HepG2 (cell line): ENCODE data around the gene HOXC9. TPM values are rescaled to one million over a fixed set of nuclear protein-coding genes. Genes with fewer than 3 reads are reported as not detected.

Experiments
- ATAC-seq: fragments of 200-7000 bp; cut with Tn5 transposase; 3 replicates; pipeline ENCODE4 v1.9.1; 2020; ENCODE audit warnings: mild to moderate bottlenecking, moderate library complexity
- BruUV-seq: library from RNA; stranded (reverse); fragments of 400-500 nt; replicated peaks from 2 replicates; lab custom pipeline; 2021; lab: Mats Ljungman, UMichigan
- CTCF ChIA-PET: fragments of 300-600 bp; formaldehyde crosslinking; extraction: SDS; loops from one replicate; lab custom pipeline; 2021; ENCODE audit warnings: low total read pairs, inconsistent platforms, low intra/inter-chr PET ratio; lab: Yijun Ruan, JAX
- POLR2A ChIA-PET: fragments of 350-600 bp; sonication (Branson Sonifier 250); formaldehyde crosslinking; loops from one replicate; lab custom pipeline; 2020; ENCODE audit warnings: antibody characterized with exemption, inconsistent platforms; lab: Yijun Ruan, JAX
- DNase-seq: peaks from one replicate; pipeline ENCODE4 v3.0.0-alpha.2; 2015; ENCODE audit warnings: low spot score
- FAIRE-seq: peaks from 3 replicates; lab custom pipeline; 2011; peaks lifted over from hg19 to GRCh38; lab: Jason Lieb, UNC
- H2AFZ ChIP-seq: one replicate; pipeline ENCODE4 v1.6.1; 2011; ENCODE audit warnings: low read length, inconsistent platforms
- H3K27ac ChIP-seq: fragments of 300-600 bp; 3 replicates; pipeline ENCODE4 v1.8.0; 2011; ENCODE audit warnings: mixed run types, mild to moderate bottlenecking, mixed read lengths, low read length, inconsistent platforms; ENCODE audit not compliant: insufficient read depth; ENCODE audit errors: extremely low read length
- H3K27me3 ChIP-seq, 2 experiments: fragments of 200-600 bp in 1 of 2; 2 replicates in 1 of 2; 3 replicates in 1 of 2; pipeline versions ENCODE4 v1.6.0 to v1.8.0; 2011; ENCODE audit warnings: low read length in 2 of 2, mild to moderate bottlenecking in 2 of 2, moderate library complexity in 2 of 2, inconsistent platforms in 1 of 2; ENCODE audit not compliant: insufficient read depth in 2 of 2, control insufficient read depth in 1 of 2
- H3K36me3 ChIP-seq, 2 experiments: fragments of 200-600 bp in 1 of 2; replicated peaks in 1 of 2; 2 replicates in 1 of 2; 3 replicates in 1 of 2; pipeline versions ENCODE4 v1.5.1 to v1.8.0; 2011; ENCODE audit warnings: low read length in 2 of 2, inconsistent platforms in 1 of 2; ENCODE audit not compliant: insufficient read depth in 2 of 2, control insufficient read depth in 1 of 2
- H3K4me1 ChIP-seq: 2 replicates; pipeline ENCODE4 v1.5.1; 2012; ENCODE audit warnings: low read length, inconsistent platforms; ENCODE audit not compliant: insufficient read depth
- H3K4me2 ChIP-seq: 2 replicates; pipeline ENCODE4 v1.6.0; 2011; ENCODE audit warnings: low read depth, low read length, inconsistent platforms
- H3K4me3 ChIP-seq, 3 experiments: fragments of 200-600 bp in 1 of 3; sonication (generic), shearing (Covaris generic) in 1 of 3; replicated peaks in 1 of 3; 2 replicates each; pipeline ENCODE4 v1.5.1; 2011 to 2016; ENCODE audit warnings: low read length in 3 of 3, inconsistent platforms in 2 of 3, low read depth in 2 of 3, mild to moderate bottlenecking in 2 of 3, control low read depth in 1 of 3, mixed read lengths in 1 of 3; ENCODE audit not compliant: insufficient read depth in 1 of 3
- H3K79me2 ChIP-seq: one replicate; pipeline ENCODE4 v1.6.1; 2011; ENCODE audit warnings: low read length, inconsistent platforms; ENCODE audit not compliant: insufficient read depth
- H3K9ac ChIP-seq: 2 replicates; pipeline ENCODE4 v1.6.0; 2011; ENCODE audit warnings: mild to moderate bottlenecking, low read depth, low read length, inconsistent platforms; ENCODE audit not compliant: insufficient read depth
- H3K9me3 ChIP-seq: 2 replicates; pipeline ENCODE4 v1.5.1; 2012; ENCODE audit warnings: mild to moderate bottlenecking, low read length
- H4K20me1 ChIP-seq: 2 replicates; pipeline ENCODE4 v1.6.0; 2011; ENCODE audit warnings: inconsistent platforms, mild to moderate bottlenecking, low read length, moderate library complexity; ENCODE audit not compliant: insufficient read depth
- AHR ChIP-seq: IDR thresholded peaks from 2 replicates; pipeline ENCODE4 v1.6.1; 2018; ENCODE audit warnings: missing genetic modification reagents, missing compliant biosample characterization
- FOXK2 ChIP-seq: fragments of 450-650 bp; IDR thresholded peaks from 2 replicates; pipeline ENCODE4 v1.6.1; 2016
- GFI1 ChIP-seq: sonication (generic); formaldehyde crosslinking; IDR thresholded peaks from 2 replicates; pipeline ENCODE4 v1.5.0; 2020; ENCODE audit warnings: missing genetic modification reagents, mild to moderate bottlenecking, borderline replicate concordance
- HOXD1 ChIP-seq: sonication (generic); formaldehyde crosslinking; IDR thresholded peaks from 2 replicates; pipeline ENCODE4 v1.5.0; 2020; ENCODE audit warnings: missing genetic modification reagents
- MAFF ChIP-seq: IDR thresholded peaks from 2 replicates; pipeline ENCODE4 v1.6.1; 2011; ENCODE audit warnings: low read depth, low read length, improper control_type of control experiment
- NONO ChIP-seq, 2 experiments: fragments of 450-650 bp in 1 of 2; sonication (generic) in 1 of 2; formaldehyde crosslinking in 1 of 2; IDR thresholded peaks in 1 of 2; conservative IDR thresholded peaks in 1 of 2; 2 replicates each; pipeline versions ENCODE4 v1.6.1 to v1.8.0; 2017 to 2022; ENCODE audit warnings: mild to moderate bottlenecking in 1 of 2, missing genetic modification reagents in 1 of 2, moderate library complexity in 1 of 2
- RFX3 ChIP-seq: IDR thresholded peaks from 2 replicates; pipeline ENCODE4 v1.6.1; 2016; ENCODE audit warnings: missing biosample characterization, missing genetic modification reagents
- SMAD9 ChIP-seq: sonication (generic); formaldehyde crosslinking; IDR thresholded peaks from 2 replicates; pipeline ENCODE4 v1.5.1; 2020; ENCODE audit warnings: mild to moderate bottlenecking, missing genetic modification reagents
- SMYD3 ChIP-seq: sonication (generic); formaldehyde crosslinking; IDR thresholded peaks from 2 replicates; pipeline ENCODE4 v1.8.1; 2023; ENCODE audit warnings: mild to moderate bottlenecking, missing genetic modification reagents
- TRIM24 ChIP-seq: sonication (generic); formaldehyde crosslinking; IDR thresholded peaks from 2 replicates; pipeline ENCODE4 v1.8.0; 2022; ENCODE audit warnings: mild to moderate bottlenecking, missing genetic modification reagents
- WIZ ChIP-seq: sonication (generic); formaldehyde crosslinking; IDR thresholded peaks from 2 replicates; pipeline ENCODE4 v1.5.1; 2020; ENCODE audit warnings: mild to moderate bottlenecking, missing genetic modification reagents
- ZMYM2 ChIP-seq: sonication (generic); formaldehyde crosslinking; IDR thresholded peaks from 2 replicates; pipeline ENCODE4 v1.8.0; 2022; ENCODE audit warnings: mild to moderate bottlenecking, missing genetic modification reagents
- ZNF205 ChIP-seq: IDR thresholded peaks from 2 replicates; pipeline ENCODE4 v1.6.1; 2018; ENCODE audit warnings: missing biosample characterization, missing genetic modification reagents
- ZNF788 ChIP-seq: sonication (generic); formaldehyde crosslinking; IDR thresholded peaks from 2 replicates; pipeline ENCODE4 v1.5.0; 2020; ENCODE audit warnings: mild to moderate bottlenecking, missing genetic modification reagents, borderline replicate concordance
- WGBS: methylation state at CpG from one replicate; pipeline ENCODE4 v1.1.6; 2017; ENCODE audit warnings: low lambda C conversion rate; 5-methylcytosine and 5-hydroxymethylcytosine counted together
- in situ Hi-C: cut with HindIII; loops from 2 replicates; pipeline ENCODE4 v1.10.0; 2017; ENCODE audit warnings: low pct_unique_long_range_greater_than_20kb; ENCODE audit not compliant: extremely low pct_ligation_motif_present
- intact Hi-C: fragments of 100-400 bp; cut with micrococcal nuclease; formaldehyde crosslinking; loops from one replicate; pipeline ENCODE4 v1.10.0; 2022; ENCODE audit not compliant: unreplicated experiment
- polyA plus RNA-seq, 8 experiments: library from polyadenylated mRNA; depleted of rRNA in 3 of 8; stranded (reverse) in 7 of 8; unstranded in 1 of 8; fragments of >200 nt; fragmentation: Illumina TruSeq in 4 of 8; extraction: Trizol in 4 of 8; gene quantifications; 2 replicates each; pipeline versions ENCODE4 v1.2.1 to v1.2.3, GENCODE V29; 2011 to 2016; ENCODE audit warnings: low read depth in 4 of 8, missing spikeins in 1 of 8, mixed read lengths in 1 of 8; ENCODE audit not compliant: insufficient read depth in 1 of 8
- total RNA-seq, 5 experiments: library from RNA; depleted of rRNA; stranded (reverse); fragments of >200 nt; fragmentation: Illumina TruSeq; extraction: Trizol; gene quantifications; 2 replicates each; pipeline ENCODE4 v1.2.3, GENCODE V29; 2016; ENCODE audit warnings: low read depth in 1 of 5
- TF ChIP-seq, protein P1 (sequence below): sonication (generic); formaldehyde crosslinking; IDR thresholded peaks from 2 replicates; pipeline ENCODE4 v1.8.0; 2022; ENCODE audit warnings: missing genetic modification reagents, mild to moderate bottlenecking, moderate library complexity, borderline replicate concordance
- TF ChIP-seq, protein P2 (sequence below): sonication (generic); formaldehyde crosslinking; IDR thresholded peaks from 2 replicates; pipeline ENCODE4 v1.8.0; 2022; ENCODE audit warnings: missing genetic modification reagents, low read depth, mild to moderate bottlenecking, borderline replicate concordance

Gene HOXC9
- total and polyA plus RNA-seq, 2 of the 13 experiments (the other 11 are each of a cell fraction or from before 2014, with no cell fraction given) = 0.11 to 1.1 TPM

GRCh38 chr12:54030442-54030801, 30.5 kb downstream of the HOXC9 start:
- peaks cover 7% of the 10 kb centered on the region; the same call in 1 of the 2 replicates for H3K4me1 ChIP-seq
- TF ChIP-seq HOXD1 (CRISPR knock-in tag) (no peak), ZMYM2 (CRISPR knock-in tag) (no peak), TRIM24 (CRISPR knock-in tag) (no peak), WIZ (CRISPR knock-in tag) (no peak), AHR (CRISPR knock-in tag) (no peak), ZNF205 (CRISPR knock-in tag) (no peak), GFI1 (CRISPR knock-in tag) (no peak), SMAD9 (CRISPR knock-in tag) (no peak), SMYD3 (no peak), RFX3 (CRISPR knock-in tag) (no peak), NONO (IDR thresholded peaks at IDR 0.05) (no peak), NONO (CRISPR knock-in tag; conservative IDR thresholded peaks at IDR 0.05) (no peak), FOXK2 (no peak), ZNF788 (CRISPR knock-in tag) (no peak), MAFF (no peak)
- TF ChIP-seq, protein P1, sequence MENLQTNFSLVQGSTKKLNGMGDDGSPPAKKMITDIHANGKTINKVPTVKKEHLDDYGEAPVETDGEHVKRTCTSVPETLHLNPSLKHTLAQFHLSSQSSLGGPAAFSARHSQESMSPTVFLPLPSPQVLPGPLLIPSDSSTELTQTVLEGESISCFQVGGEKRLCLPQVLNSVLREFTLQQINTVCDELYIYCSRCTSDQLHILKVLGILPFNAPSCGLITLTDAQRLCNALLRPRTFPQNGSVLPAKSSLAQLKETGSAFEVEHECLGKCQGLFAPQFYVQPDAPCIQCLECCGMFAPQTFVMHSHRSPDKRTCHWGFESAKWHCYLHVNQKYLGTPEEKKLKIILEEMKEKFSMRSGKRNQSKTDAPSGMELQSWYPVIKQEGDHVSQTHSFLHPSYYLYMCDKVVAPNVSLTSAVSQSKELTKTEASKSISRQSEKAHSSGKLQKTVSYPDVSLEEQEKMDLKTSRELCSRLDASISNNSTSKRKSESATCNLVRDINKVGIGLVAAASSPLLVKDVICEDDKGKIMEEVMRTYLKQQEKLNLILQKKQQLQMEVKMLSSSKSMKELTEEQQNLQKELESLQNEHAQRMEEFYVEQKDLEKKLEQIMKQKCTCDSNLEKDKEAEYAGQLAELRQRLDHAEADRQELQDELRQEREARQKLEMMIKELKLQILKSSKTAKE (CRISPR knock-in tag) = no peak
- TF ChIP-seq, protein P2, sequence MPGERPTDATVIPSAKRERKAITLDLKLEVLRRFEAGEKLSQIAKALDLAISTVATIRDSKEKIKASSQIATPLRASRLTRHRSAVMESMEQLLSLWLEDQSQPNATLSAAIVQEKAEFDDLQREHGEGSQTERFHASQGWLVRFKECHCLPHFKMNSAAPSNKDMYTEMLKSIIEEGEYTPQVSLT (CRISPR knock-in tag) = no peak
- in situ Hi-C loops (loop anchor here (5.0 kb wide), 2 partner anchors 102 to 162 kb away; no protein-coding TSS in a partner anchor), intact Hi-C loops (loop anchor here (5.0 kb wide), 1 partner anchor 107 kb away; no protein-coding TSS in a partner anchor)
- H3K4me3 ChIP-seq = no peak overlapping the region
- POLR2A ChIA-PET = no interaction called here
- ATAC-seq (no peak), DNase-seq (no peak), FAIRE-seq (no peak)
- H4K20me1 ChIP-seq = no peaks in the 10 kb centered on the region
- no TSS peak for BruUV-seq
- WGBS = 43% methylated on average over 7 of the region's 7 CpGs
- no peak overlapping the region for H3K9ac ChIP-seq
- no peak overlapping the region for H3K27ac ChIP-seq
- H2AFZ ChIP-seq = no peak overlapping the region
- no peaks in the 10 kb centered on the region for H3K9me3 ChIP-seq
- H3K36me3 ChIP-seq = no peaks in the 10 kb centered on the region
- no peaks in the 10 kb centered on the region for H3K79me2 ChIP-seq
- H3K4me2 ChIP-seq = no peak overlapping the region
- peaks cover 4 to 86% of the 10 kb centered on the region in 2 experiments; a peak in 4 of 5 replicates for H3K27me3 ChIP-seq
- CTCF ChIA-PET = no interaction called here
